Fibroblast of pulmonary artery (primary cell): ENCODE measurements around the gene C22orf31.

Experiments
- DNase-seq: peaks from one replicate; pipeline ENCODE4 v3.0.0-alpha.2; 2010; ENCODE audit warnings: low read depth
- H3K4me3 ChIP-seq: replicated peaks from 2 replicates; pipeline ENCODE4 v1.5.1; 2011; ENCODE audit warnings: low read depth, mild to moderate bottlenecking, control low read depth, low read length, moderate library complexity
- CTCF ChIP-seq: IDR thresholded peaks from 2 replicates; pipeline ENCODE4 v1.5.1; 2011; ENCODE audit warnings: mild to moderate bottlenecking, control low read depth, low read length, inconsistent platforms; ENCODE audit errors: missing control alignments

Gene C22orf31

GRCh38 chr22:29061773-29062172 is at the start of gene C22orf31:
Gene C22orf31, minus strand, starts transcription at chr22:29061831. Its CDS starts 39 bp downstream, at chr22:29061792.
- no peak for DNase-seq
- H3K4me3 ChIP-seq: no peak within 1 kb of the TSS
- TF ChIP-seq CTCF: no peak

GRCh38 chr22:29110946-29111345 is 49.3 kb upstream of the C22orf31 start:
- no peak for TF ChIP-seq CTCF
- H3K4me3 ChIP-seq: no peak overlapping the region
- no peak for DNase-seq

DNA sequence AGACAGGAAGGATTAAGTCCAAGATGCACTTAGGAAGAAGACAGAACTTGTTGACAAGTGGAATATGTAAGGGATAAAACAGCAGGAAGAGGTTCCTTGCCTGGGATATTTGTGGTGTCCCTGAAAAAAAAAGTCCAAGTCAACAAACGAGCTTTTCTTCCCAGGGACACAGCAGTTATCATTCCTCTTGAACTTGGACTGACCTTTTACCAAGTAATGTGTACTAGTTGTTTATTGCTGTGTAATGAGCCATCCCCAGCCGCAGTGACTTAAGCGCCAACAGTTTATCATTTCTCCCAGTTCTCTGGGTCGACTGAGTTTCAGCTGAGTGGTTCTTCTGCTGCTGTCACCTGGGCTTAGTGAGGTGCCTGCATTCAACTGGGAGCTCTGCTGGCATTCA is 48.2 kb upstream of the C22orf31 start:
- no peak overlapping the region for H3K4me3 ChIP-seq
- DNase-seq: no peak
- no peak for TF ChIP-seq CTCF

- no peak for TF ChIP-seq CTCF
- DNase-seq: peak; percentile 33
- H3K4me3 ChIP-seq: no peak overlapping the region
These were observed 46.5 kb upstream of the C22orf31 start for GRCh38 chr22:29108137-29108536.

- no peak for DNase-seq
- H3K4me3 ChIP-seq: no peak overlapping the region
- no peak for TF ChIP-seq CTCF
These were observed 45.2 kb upstream of the C22orf31 start for GRCh38 chr22:29106839-29107238.

DNA sequence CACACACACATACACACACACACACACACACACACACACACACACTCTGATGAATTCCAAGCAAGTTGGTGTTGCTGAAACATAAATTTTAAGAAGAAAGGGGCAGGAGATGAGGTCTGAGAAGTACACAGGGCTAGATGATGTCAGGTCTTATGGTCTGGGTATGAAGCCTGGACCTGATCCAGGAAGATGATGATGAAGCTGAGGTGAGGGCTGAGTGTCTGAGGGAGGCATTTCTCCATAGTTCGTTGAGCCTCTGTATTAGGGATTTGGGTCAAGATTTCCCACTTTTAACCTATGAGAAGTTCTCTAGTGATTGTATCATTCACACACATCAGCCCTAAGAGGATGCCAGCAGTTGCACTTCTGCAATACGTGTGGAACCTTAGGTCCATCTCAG is 43.8 kb upstream of the C22orf31 start:
- TF ChIP-seq CTCF: no peak
- no peak overlapping the region for H3K4me3 ChIP-seq
- no peak for DNase-seq

DNA sequence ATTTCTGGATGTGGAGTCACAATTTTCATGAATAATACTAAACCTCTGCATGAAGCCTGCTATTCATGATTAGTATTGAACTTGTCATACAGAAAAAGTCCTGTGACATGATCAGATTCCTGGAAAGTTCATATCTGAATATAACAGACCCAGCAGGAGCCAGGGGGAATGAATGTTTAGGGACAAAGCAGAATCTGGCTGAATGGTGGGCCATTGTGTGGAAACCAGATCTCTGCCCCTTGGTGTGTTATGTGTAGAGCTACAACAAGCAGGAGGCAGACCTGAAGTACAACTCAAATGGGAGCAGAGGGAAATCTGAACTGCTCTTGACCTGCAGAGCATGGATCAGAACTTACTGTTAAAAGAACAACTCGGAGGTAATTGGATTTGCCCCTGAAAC is 41.5 kb upstream of the C22orf31 start:
- no peak for DNase-seq
- no peak overlapping the region for H3K4me3 ChIP-seq
- no peak for TF ChIP-seq CTCF
